ENCODE measurements around the gene FFAR4. TPM values are rescaled to one million over a fixed set of nuclear protein-coding genes. Genes with fewer than 3 reads are reported as not detected.

Gene FFAR4
- total RNA-seq, 1 donor from 2014 or later: not detected

DNA sequence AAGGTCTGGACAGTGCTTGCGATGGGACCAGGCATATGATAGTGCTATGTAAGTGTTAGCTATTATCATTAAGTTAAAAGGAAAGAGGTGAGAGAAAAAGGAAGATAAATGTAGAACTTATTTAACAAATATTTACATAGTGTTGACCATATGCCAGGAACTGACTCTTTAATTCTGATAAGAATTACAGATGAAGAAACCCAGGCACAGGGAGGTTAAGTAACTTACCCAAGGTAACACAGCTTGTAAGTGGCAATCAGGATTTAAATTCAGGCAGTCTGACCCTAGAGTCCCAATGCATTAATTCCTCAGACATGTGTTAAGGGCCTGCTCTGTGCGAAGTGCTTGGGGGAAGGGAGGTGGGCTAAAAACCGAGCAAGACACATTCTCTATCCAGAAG lies 11.1 kb downstream of the FFAR4 start:
- Mint-ChIP-seq H3K27ac (ENCODE audit: unreplicated experiment) (no peak overlapping the region), H3K4me3 (ENCODE audit: unreplicated experiment) (no peak overlapping the region), H3K27me3 (ENCODE audit: unreplicated experiment) (peaks cover 22% of the 10 kb centered on the region), H3K9me3 (ENCODE audit: unreplicated experiment) (no peaks in the 10 kb centered on the region), H3K36me3 (ENCODE audit: unreplicated experiment) (no peaks in the 10 kb centered on the region), H3K4me1 (ENCODE audit: unreplicated experiment) (peaks cover 8% of the 10 kb centered on the region)
- no peak for DNase-seq (ENCODE audit: extremely low spot score, unreplicated experiment)
- TF ChIP-seq, protein P1, sequence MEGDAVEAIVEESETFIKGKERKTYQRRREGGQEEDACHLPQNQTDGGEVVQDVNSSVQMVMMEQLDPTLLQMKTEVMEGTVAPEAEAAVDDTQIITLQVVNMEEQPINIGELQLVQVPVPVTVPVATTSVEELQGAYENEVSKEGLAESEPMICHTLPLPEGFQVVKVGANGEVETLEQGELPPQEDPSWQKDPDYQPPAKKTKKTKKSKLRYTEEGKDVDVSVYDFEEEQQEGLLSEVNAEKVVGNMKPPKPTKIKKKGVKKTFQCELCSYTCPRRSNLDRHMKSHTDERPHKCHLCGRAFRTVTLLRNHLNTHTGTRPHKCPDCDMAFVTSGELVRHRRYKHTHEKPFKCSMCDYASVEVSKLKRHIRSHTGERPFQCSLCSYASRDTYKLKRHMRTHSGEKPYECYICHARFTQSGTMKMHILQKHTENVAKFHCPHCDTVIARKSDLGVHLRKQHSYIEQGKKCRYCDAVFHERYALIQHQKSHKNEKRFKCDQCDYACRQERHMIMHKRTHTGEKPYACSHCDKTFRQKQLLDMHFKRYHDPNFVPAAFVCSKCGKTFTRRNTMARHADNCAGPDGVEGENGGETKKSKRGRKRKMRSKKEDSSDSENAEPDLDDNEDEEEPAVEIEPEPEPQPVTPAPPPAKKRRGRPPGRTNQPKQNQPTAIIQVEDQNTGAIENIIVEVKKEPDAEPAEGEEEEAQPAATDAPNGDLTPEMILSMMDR (IDR thresholded peaks at IDR 0.05): no peak

DNA sequence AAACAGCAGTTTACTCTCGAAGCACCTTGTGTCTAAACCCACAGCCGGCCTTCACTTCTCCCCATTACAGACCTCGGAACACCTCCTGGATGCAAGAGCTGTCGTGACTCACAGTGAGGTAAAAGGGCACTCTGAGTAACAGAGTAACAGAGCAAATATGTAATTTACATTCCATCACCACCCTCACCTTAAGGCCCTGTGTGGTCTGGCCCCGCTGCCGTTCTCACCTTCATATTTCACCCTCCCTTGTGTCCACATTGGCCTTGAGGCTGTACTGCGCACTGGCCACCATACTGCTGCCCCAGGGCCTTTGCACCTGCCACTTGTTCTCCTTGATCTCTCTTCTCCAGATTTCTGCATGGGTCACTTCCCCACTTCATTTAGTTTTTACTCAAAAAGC lies 12.6 kb downstream of the FFAR4 start:
- Mint-ChIP-seq H3K9me3 (ENCODE audit: unreplicated experiment) (no peaks in the 10 kb centered on the region), H3K36me3 (ENCODE audit: unreplicated experiment) (no peaks in the 10 kb centered on the region)

DNA sequence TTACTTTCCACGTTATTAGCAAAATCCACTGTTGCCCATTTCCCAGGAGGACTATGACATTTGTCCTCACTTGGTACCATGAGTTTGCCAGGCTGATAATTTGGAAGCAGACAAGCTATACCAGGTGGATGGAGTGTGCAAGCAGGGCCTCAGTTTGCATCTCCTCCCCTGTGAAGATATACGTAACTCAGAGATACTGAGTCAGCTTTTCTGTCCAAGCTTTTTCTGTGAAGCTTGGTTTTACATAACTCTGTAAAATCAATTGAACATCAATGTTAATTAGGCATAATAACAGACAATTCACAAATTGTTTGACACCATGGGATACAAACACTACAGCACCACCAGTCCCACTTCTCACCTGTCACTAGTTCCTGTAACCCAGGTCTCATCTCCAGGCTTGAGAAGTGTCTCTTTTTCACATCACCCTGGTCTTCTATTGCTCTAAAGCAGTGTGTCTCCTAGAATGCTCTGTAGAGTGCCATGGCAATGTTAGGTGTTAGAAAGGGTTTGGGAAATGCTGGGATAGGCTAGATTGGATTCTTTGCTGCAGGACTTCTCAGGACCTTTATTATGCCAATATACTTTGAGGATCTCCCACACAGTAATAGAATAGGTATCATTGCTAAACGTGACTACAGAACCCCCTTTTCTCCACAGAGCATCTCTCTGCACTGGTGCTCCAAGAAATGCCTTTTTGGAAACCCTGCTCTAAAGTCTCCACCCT lies 13.7 kb downstream of the FFAR4 start:
- DNase-seq (ENCODE audit: extremely low spot score, unreplicated experiment): no peak
- H3K27me3 Mint-ChIP-seq (ENCODE audit: unreplicated experiment): peaks cover 6% of the 10 kb centered on the region
- TF ChIP-seq, protein P1 (IDR thresholded peaks at IDR 0.05): no peak
- H3K4me1 Mint-ChIP-seq (ENCODE audit: unreplicated experiment): peaks cover 8% of the 10 kb centered on the region
- H3K36me3 Mint-ChIP-seq (ENCODE audit: unreplicated experiment): no peaks in the 10 kb centered on the region
- H3K9me3 Mint-ChIP-seq (ENCODE audit: unreplicated experiment): no peaks in the 10 kb centered on the region
- H3K4me3 Mint-ChIP-seq (ENCODE audit: unreplicated experiment): no peak overlapping the region
- H3K27ac Mint-ChIP-seq (ENCODE audit: unreplicated experiment): no peak overlapping the region

More for the DNA sequence above, 12.6 kb downstream of the FFAR4 start:
- H3K27me3 Mint-ChIP-seq (ENCODE audit: unreplicated experiment): peaks cover 10% of the 10 kb centered on the region
- no peak overlapping the region for H3K4me3 Mint-ChIP-seq (ENCODE audit: unreplicated experiment)
- no peak overlapping the region for H3K27ac Mint-ChIP-seq (ENCODE audit: unreplicated experiment)
- DNase-seq (ENCODE audit: extremely low spot score, unreplicated experiment): no peak
- peaks cover 8% of the 10 kb centered on the region for H3K4me1 Mint-ChIP-seq (ENCODE audit: unreplicated experiment)
- TF ChIP-seq, protein P1 (IDR thresholded peaks at IDR 0.05): no peak

DNA sequence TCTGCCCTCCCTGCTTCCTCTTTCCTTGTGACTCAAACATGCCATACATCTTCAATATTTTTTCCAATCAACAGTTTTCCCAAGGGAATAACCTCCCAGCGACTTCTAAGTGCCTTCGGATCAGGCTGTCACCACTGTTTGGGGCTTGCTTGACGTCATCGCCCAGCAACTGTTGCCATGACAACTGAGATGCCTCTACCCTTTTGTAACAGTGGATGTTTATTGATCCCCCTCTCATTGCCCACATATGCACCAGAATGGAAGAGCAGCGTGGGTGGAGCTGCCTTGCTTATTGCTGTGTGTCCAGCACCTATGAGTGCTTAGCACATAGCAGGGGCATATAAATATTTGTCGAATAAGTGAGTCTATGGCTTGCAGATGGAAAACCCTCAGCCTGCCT lies 14.4 kb downstream of the FFAR4 start:
- H3K27ac Mint-ChIP-seq (ENCODE audit: unreplicated experiment): no peak overlapping the region

DNA sequence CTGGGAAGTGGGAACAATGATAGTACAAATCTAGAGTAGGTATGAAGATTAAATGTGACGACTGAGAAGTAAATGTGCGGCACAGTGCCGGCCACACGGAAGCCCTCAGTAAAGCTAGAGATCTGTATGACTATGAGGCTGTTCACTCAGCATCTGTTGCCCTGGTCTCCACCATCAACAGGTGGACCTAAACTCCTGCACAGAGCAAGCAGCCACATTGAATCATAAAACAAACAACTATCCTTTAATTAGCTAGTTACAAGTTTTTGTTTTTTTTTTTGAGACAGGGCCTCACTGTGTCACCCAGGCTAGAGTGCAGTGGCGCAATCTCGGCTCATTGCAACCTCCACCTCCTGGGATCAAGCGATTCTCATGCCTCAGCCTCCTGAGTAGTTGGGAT lies 18.0 kb downstream of the FFAR4 start:
- Mint-ChIP-seq H3K36me3 (ENCODE audit: unreplicated experiment) (no peaks in the 10 kb centered on the region), H3K4me1 (ENCODE audit: unreplicated experiment) (peaks cover 8% of the 10 kb centered on the region), H3K27ac (ENCODE audit: unreplicated experiment) (no peak overlapping the region), H3K9me3 (ENCODE audit: unreplicated experiment) (no peaks in the 10 kb centered on the region), H3K27me3 (ENCODE audit: unreplicated experiment) (peaks cover 15% of the 10 kb centered on the region), H3K4me3 (ENCODE audit: unreplicated experiment) (no peak overlapping the region)
- no peak for DNase-seq (ENCODE audit: extremely low spot score, unreplicated experiment)
- TF ChIP-seq, protein P1 (IDR thresholded peaks at IDR 0.05): no peak

More for the DNA sequence above, 14.4 kb downstream of the FFAR4 start:
- Mint-ChIP-seq H3K27me3 (ENCODE audit: unreplicated experiment) (peaks cover 6% of the 10 kb centered on the region), H3K4me1 (ENCODE audit: unreplicated experiment) (peaks cover 8% of the 10 kb centered on the region), H3K36me3 (ENCODE audit: unreplicated experiment) (no peaks in the 10 kb centered on the region), H3K9me3 (ENCODE audit: unreplicated experiment) (no peaks in the 10 kb centered on the region), H3K4me3 (ENCODE audit: unreplicated experiment) (no peak overlapping the region)
- no peak for DNase-seq (ENCODE audit: extremely low spot score, unreplicated experiment)
- TF ChIP-seq, protein P1 (IDR thresholded peaks at IDR 0.05): no peak
